ENCODE results near the gene SERPINE2.
"Not testable (repeated sequence)": the region's sequence is repeated elsewhere in the genome, so short reads cannot be mapped to it uniquely, and the experiment has no call there.

SERPINE2 gene

DNA sequence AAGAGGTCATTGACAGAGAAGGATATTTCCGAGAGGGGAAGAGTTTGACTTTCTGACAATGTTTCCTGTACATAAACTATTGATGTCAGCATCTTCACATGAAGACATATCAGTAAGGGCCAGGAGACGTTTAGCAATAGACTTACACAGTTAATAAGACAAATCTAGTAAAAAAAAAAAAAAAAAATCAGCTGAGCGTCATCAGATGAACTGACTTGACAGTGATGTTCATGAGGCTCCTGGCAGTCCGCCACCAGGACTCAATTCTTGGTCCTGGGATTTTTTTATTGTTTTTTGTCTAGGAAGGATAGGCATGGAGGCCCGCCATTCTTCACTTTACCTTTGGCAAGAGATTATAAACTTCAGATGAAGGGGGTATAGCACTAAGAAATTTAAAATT, 67.4 kb downstream of the SERPINE2 start:
- DNase-seq, result no peak

DNA sequence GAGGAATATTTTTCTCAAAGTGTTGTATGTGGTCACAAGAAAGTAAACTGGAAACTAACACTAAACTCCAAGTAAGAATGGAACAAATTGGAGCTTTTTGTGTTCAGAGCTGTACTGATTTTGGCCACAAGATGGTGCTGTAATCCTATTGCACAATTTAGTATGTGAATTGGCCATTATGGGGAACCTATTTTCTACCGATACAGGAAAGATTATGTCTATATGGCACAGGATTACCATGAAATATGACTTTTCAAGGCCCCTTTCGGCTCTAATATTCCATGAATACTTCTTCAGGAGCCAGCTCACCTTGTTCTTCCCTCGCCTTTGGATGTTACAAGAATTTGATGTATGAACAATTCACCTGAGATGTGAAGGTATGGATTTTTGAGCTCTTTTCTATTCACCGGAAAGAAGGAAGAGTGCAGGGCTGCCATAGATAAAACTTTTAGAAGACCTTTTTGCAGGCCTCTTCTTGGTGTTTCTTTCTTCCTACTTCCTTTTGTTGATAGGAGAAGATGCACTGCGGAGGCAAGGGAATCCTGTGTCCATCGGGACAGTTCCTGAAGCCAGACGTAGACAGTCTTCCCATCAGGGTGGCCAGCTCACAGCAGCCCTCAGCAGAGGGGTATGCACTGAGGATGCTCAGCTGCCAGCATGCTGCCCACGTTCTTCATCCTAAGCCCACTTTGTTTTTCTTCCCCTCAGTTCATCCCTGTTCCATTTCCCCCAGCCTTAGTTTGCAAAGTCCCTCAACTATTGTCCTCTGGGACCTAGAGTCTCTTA, 68.5 kb downstream of the SERPINE2 start:
- no peak for DNase-seq

DNA sequence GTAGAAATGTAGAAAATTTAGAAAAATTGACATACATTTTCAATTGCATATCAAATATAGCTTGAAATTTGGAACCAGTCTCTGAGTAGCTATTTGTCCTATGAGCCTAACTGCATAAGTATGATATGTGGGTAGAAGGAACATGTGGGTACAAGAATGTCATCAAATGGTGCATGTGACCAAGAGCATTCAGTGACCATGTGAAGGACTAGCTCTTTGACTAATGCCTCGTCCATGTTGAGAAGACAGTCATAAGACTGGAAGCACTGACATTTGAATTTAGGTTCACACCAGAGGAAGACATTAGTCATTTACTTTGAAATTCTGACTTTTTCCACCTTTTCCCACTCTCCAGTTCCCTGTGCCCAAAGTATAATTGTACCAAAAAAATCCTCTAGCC, 69.2 kb downstream of the SERPINE2 start:
- no peak for DNase-seq

DNA sequence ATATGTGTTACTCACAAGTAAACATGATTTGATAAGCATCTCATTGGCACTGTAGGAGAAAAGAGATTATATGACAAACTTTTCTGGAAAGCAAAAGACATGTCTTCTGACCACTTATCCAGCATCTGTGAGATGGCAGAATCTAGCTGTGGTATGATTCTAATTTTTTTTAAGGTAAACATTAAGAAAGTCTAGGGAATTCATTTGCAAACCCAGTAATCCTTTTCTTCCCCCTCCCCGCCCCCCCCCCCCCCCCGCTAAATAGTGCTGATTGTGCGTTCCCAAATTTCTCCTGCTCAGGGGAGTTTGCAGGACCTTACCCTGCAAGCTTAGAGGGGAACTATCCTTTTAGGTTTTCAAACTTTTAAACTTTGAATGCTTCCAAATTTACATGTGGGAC, 69.8 kb downstream of the SERPINE2 start:
- DNase-seq, result no peak

DNA sequence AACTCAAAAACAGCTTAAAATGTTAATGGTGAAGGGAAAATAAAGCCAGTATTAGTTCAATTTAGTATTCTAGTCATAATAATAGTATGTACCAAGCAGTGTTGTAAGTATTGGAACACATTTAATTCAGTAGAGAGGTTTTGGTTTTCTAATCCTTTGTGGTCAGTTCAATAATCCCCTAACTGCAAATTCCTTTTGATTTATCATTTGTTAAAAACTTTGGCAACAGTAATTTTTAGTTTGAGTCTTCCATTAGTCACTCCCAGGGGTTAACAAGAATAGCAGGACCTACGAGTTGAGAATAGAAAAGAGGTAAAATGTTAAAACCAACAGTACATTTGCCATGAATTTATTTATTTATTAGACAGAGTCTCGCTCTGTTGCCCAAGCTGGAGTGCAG, 71.1 kb downstream of the SERPINE2 start:
- DNase-seq, result no peak

DNA sequence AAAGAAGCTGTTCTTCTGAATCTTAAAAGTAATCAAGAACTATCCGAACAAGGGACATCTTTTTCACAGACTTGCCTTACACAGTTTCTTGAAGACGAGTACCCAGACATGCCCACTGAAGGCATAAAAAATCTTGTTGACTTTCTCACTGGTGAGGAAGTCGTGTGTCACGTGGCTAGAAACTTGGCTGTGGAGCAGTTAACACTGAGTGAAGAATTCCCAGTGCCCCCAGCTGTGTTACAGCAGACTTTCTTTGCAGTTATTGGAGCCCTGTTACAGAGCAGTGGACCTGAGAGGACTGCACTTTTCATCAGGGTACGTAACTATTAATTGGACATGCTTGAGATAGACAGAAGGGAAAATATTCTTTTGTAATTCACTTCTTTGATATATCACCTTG, 79.4 kb downstream of the SERPINE2 start:
- DNase-seq, result no peak

DNA sequence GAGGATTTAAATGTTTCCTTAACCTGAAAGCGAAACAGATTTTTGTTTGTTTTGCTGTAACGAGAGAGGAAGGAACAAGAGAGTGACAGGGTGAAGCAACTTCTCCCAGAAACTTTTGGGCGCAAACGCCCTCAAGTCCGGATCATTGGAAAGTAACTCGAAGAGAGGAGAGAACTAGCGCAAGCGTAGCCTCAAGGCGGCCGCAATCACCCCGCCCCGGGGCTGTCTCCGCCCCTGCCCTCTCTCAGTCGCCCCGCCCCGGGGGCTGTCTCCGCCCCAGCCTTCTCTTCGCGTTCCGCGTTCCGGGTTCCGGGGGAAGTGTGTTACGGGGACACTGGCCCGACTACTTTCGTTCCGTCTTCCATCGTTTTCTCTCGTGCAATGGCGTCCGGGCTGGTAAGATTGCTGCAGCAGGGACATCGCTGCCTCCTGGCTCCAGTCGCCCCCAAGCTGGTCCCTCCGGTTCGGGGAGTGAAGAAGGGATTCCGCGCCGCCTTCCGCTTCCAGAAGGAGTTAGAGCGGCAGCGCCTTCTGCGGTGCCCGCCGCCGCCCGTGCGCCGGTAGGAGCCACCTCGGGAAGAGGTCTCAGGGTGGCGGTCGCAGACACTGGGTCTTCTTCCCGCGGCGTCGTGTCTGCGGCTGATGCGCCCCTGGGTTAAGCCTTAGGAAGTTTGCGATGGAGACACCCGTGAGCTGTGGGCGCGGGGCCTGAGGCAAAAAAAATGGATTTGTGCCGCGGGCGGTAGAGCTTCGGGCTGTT, 81.8 kb downstream of the SERPINE2 start, which contains the start of gene MRPL44:
Gene MRPL44 (plus strand): TSS at position 372 of the 760 bp plus-strand sequence. CDS start 10 bp downstream, at position 382.
- DNase-seq, result peak; percentile 98

DNA sequence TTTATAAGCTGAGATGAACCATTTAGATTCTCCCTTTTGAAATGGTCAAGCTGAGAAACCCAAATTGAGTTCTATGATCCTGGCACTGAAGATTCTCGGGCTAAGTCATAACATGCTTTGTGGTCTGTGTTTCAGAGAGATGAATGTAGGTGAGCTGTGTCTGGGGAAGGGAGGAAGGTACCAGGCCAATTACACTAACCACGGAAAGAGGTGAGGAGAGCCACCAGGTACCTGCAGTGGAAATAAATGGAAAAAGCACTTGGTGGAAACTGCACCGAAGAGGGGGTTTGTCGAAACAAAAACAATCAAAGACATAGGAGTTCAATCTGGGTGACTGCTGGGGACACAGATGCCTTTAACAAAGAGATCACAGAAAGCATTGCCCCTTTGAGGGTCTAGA, 82.8 kb downstream of the SERPINE2 start:
- no peak for DNase-seq

DNA sequence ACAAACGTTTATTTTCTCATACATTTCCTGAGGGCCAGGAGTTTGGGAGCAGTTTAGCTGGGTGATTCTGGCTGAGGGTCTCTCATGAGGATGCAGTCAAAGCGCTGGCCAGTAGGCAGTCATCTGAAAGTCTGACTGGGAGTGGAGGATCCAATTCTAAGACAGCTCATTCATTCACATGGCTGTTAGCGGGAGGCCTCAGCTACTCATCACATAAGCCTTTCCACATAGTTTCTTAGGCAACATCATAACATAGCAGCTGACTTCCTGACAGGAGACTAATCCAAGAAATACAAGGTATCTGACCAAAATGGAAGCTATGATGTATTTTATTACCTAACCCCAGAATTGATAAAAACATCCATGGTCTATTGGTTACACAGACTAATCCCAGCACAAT, 84.7 kb downstream of the SERPINE2 start:
- DNase-seq, result no peak

DNA sequence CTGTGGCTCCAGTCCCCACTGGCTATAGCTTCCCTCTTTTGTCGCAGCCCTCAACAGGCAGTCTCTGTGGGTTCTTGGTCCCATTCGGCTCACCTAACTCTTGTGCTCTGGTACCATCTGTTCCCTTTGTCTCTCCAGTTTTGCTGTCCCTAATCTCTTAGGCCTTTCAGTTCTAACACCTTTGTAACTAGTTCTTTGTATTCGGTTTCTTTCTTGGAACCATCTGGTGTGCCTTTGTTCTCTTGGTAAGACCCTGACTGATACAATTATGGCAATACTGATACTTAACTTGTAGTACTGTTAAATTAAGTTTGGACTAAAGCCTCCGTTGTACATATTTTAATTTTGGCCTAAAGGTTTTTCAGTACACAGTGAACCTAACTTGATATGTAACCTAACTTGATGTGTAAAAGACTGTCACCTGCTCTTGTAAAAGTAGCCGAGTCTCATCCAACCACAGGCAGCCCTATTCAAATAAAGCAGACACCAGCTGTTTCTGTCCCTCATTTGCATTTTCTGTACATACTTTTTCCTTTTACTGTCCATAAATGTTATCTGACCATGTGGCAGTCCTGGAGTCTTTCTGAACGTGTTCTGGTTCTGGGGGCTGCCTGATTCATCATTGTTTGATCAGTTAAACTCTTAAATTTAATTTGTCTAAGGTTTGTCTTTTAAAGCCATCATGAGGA, 86.7 kb downstream of the SERPINE2 start:
- no peak for DNase-seq

DNA sequence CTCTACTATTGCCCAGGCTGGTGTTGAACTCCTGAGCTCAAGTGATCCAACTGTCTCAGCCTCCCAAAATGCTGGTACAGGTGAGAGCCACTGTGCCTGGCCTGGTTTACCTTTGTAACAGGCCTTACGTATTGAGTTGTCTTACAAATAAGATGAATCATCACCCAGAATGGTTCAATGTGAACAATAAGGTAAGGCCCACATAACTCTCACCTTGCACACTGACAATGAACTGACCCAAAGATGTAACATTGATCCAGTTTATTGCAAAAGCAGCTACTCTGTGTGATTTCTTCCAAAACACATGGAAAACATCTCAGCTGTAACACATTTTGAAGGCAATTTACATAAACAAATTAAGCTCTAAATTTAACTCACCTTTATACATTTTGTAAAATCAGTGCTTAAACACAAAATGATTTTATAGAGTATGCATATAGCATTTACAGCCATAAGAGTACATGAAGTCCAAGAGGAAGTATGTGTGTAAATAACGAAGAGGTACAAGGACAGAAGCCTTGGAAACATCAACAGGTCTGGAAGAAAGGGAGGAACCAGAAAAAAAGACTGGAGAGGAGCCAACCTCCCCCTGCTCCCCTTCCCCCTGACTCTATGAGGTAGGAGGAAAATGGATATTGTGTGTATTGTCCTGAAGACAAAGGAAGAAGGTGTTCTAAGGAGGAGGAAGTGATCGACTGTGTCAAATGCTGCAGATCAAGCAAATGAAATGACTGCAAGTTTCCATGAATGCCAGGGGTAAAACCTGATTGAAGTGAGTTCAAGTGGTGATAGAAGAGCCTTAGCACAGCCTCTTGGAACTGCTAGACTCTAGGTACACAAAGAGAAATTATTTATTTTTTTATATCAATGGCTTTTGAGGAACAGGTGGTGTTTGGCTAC, 88.4 kb downstream of the SERPINE2 start:
- DNase-seq, result no peak

DNA sequence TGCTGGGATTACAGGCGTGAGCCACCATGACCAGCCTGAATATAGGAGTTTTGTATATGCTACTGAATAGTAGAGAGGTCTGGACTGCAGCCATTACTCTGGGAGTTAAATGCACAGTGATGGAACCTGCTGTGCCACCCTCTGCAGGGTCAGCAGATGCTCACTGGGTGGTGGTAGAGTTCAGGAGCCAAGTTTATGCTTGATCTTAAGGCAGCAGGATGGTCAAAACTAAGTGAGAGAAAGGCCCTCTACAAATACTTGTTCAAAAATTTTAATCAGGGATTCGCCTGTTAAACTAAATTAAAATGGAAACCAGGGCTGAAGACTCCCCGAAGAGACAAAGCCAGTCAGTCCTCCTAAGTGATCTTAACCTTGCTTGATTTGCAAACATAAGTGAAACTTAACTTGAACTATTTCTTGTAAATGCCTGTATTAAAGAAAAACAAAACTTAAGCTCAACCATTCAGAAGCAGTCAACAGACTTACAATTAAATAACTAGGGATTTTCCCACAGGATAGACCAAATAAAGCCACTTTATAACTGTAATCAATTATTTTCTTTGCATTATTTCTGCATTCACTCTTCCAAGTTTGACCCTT, 89.7 kb downstream of the SERPINE2 start:
- no peak for DNase-seq

DNA sequence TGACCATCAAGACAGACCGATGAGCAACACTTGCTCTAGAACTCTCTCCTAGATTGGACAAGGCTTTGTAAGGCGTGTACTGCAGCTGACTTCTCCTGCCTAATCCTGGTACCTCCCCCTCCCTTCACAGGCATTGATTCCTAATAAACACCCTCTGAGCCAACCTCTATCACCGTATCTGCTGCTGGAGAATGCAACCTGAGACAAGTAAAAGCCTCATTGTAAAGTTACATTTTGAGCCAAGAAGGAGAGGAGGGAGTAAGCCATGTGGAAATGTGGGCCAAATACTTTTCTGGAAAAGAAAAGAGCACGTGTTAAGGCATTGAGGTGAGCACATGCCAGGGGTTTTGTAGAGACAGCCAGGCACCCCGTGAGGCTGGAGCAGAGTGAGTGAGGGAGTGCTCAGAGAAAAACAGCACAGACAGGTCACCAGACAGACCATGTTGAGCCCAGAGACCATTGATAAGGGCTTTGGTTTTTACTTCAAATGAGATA, 91.3 kb downstream of the SERPINE2 start:
- no peak for DNase-seq

DNA sequence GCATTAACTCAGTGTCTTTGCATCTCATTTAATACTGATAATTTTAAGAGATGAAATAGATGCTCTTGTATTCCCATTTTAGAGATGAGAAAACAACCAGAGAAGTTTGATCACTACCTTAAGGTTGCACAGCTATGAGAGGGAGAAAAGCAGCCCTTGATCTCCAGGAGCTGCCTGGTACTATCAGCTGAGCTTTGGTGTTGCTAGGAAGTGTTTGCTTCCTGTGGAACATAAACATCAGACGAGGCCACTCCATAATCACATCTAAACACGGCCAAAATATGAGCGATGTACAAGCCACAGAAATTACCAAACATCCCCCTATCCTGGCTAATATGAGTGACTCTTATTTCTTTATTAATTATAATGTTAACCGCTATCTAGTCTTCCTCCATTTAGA, 93.3 kb downstream of the SERPINE2 start:
- DNase-seq, result no peak

DNA sequence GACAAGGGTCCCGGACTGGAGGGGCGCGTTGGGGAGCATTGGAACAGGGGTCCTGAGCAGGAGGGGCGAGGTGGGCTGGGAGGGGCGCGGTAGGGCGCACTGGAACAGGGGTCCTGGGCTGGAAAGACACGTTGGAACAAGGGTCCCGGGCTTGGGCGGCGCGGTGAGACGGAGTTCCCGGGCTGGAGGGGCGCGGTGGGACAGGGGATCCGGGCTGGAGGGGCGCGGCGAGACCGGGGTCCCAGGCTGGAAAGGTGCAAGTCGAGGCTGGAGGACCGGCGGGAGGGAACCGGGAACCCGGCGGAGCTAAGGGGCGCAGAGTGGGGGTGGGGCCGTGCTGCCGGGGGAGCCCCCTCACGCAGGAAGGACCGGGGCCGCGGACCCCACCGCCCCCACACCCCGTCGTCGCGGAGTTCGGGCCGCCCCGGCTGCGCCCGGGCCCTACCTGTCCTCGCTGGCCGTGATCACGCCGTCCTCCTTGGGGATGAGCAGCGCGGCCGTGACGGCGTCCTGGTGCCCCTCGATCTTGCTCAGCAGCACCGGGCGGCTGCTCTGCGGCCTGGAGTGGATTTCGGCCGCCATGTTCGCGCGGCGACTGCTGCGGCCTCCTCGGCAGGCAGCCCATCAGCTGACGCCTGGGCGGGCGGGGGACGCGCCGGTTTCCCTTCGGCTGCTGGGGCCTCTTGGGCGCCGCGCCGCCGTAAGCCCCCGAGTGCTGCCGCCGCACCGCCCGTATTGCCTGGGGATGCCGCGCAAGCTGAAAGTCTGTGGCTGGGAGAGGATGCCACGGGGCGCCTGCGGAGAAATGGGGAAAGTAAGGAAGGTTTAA, 94.2 kb downstream of the SERPINE2 start, which contains the start of gene WDFY1:
Gene WDFY1 (minus strand): TSS at position 633 of the 829 bp plus-strand sequence. CDS start 51 bp downstream, at position 582.
- peak; percentile 83 for DNase-seq

DNA sequence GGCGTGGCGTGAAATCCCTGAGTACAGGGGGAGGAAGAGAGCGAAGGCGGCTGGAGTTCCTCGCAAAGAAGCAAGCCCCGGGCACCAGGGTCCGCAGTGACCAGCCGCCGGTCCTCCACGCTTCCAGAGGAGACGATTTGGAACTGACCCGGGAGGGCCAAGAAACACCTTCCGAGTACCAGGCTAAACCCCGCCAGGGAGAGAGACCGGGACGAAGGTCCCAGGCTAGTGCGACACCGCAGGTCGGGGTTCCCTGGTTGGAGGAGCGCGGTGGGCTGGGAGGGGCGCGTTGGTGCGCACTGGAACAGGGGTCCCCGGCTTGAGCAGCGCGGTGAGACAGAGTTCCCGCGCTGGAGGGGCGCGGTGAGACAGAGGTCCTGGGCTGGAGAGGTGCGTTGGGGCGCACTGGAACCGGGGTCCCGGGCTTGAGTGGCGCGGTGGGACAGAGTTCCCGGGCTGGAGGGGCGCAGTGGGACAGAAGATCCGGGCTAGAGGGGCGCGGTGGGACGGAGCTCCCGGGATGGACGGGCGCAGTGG, 94.9 kb downstream of the SERPINE2 start:
- DNase-seq, result peak; percentile 32

DNA sequence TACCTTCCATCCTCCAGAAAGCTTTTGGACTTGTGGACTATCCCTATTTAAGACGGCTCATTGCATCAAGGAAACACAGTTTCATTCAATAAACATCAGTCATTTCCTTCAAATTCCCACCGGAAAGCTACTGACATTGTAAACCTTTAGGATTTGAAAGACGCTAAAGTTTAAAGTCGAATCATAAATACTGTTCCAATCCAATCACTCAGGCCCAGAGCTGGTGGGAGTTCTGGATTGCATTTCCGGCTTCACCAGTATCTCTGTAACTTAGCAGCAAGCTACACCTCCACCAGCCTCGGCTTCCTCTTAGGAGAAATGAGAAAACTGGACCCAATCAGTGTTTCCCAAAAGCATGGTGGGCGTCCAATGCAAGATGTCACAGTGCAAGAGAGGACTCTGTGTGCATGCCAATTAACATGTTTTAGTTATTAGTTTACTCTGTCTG, 95.5 kb downstream of the SERPINE2 start:
- DNase-seq, result no peak

DNA sequence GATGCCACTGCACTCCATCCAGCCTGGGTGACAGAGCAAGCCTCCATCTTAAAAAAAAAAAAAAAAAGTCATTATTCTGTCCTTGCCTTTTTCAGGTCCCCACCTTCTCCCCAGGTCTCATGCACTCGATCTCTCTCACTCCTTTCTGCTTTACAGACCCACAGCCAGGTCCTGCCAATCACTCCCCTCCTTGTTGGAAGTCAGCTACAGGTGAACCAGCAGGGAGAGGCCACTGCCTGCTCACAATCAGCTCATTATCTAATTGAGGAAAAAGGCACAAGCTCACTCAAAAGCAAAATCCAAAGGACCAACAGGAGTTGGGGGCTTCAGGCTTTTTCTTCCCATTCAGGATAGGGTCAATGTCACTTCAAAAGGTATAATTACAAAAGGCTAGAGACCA, 96.0 kb downstream of the SERPINE2 start:
- DNase-seq, result no peak

DNA sequence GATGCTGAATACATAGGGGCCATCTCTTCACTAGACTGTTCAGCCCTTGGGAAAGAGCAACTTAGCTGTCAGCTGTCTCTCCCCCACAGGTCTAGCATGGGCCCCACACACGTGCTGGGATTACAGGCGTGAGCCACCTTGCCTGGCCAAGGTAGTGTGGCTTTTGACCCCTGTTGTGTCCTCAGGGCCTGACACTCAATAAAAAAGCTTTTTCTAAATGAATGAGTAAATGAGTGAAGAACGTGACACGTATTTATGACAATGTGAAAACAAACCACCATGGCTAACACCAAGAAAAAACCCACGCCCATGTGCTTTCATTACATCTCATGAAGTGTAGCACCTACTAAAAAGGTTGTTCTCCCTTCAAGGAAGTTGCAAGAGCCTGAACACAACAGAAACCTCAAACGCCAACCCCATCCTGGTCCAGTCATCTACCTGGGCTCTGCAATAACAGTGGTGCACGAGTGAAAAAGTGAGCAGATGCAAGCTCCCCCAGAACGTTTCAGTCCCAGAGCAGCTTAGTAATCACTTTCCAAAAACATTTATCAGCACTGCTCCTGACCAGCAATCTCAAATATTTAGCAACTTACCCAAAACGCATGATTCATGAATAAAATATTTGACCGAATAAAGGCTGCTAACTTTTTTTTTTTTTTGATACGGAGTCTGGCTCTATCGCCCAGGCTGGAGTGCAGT, 97.4 kb downstream of the SERPINE2 start:
- peak; percentile 63 for DNase-seq

DNA sequence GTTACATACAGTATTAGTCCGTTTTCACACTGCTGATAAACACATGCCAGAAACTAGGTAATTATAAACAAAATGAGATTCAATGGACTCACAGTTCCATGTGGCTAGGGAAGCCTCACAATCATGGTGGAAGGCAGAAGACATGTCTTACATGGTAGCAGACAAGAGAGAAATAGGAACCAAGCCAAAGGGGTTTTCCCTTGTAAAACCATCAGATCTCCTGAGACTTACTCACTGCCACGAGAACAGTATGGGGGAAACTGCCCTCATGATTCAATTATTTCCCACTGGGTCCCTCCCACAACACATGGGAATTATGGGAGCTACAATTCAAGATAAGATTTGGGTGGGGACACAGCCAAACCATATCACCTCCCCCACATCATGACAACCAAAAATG, 99.6 kb downstream of the SERPINE2 start:
- DNase-seq, result not testable (repeated sequence)

Measured in stimulated activated CD4-positive, alpha-beta T cell treated with anti-CD3 and anti-CD28 coated beads, Interleukin-4, amount 100 ng/mL, for 1 hour (primary cell).